GM21515 (cell line): Measurements from ENCODE around the gene TPM1.
"Not testable (repeated sequence)": the region's sequence is repeated elsewhere in the genome, so short reads cannot be mapped to it uniquely, and the experiment has no call there.

ENCODE experiments used
- ATAC-seq: cut with Tn5 transposase; IDR thresholded peaks from one replicate; pipeline ENCODE4 v1.9.1; 2021; ENCODE audit not compliant: unreplicated experiment

Gene TPM1

DNA sequence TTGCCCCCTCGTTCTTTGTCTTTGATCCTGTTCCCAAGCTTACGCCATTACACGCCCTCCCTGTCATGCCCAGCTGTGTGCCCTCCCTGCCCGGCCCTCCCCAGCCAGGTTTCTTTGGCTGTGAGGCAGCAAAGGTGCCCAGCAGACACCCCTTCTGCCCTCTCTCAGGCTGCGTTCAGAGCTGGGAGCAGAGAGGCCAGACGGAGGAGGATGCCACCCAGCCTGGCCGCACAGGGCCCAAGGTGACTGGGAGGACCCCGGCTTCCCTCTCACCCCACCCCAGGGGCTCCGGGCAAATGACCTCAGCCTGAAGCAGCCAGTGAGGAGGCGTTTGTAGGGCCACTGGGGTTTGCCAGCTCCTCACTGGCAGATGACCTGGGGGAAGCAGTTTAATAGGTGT, 48.3 kb downstream of the TPM1 start:
- no peak for ATAC-seq

DNA sequence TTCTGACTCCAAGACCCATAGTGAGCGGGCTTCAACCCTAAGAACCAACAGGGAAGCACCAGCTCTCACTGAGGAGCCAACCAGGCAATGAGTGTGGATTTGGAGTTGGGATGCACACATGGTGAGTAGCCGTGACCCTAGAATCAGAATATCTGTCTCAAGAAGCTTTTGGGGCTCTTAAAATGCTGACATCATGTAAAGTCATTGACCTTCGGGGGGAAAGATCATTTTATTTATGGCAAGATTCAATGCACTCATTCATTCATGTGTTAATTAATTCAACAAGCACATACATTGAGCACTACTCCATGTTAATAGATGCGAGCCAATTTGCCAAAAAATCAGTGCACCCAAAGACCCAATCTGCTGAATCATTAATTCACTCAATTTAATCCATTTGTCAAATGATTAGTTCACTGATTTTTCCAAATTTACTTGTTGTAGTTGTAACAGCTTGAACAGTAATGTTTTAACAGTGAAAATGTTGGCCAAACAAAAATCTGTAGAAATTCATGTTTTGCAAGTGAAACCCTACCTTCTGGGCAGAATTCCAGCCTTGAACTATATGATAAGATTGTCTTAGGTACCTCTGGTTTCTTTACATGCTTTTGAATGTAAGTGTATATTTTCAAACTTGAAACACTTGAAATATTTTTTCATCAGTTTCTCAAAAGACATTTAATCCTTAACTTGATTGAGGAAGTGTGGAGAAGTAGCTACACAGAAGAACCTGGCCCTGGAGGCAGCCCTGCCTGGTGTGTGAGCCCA, 49.3 kb downstream of the TPM1 start:
- ATAC-seq: no peak

DNA sequence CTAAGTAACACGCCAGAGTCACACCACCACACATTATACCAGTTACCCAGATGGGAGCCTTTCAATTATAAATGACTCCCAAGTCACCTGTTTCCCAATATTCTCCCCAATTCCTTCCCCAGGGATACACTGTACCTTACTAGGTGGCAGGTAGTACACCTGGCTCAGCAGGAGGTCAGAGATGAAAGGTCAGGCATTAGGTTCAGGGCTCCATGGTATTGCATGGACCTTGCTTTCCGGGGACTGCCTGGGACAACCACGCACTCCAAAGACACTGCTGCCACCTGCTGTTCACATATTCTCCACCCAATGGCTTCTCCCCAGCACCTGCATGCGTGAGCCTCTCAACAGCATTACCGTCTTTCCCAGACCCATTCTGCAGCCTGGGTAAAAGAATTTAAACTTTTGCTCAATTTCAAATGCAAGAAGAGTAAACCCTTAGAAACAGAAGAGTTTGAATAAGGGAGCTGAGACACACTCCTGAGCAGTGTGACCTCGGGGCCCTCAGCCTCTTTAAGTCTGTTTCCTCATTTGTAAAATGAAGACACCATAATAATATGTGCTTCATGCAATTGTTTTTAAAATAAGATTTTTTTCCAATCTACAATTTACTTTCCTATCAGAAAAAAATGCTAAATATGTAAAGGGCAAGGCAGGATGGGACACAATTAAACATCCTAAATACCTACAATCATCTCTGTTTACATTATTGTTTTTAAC, 51.1 kb downstream of the TPM1 start:
- ATAC-seq: no peak

- ATAC-seq: no peak
These were observed 52.0 kb downstream of the TPM1 start for GRCh38 chr15:63094495-63094931.

DNA sequence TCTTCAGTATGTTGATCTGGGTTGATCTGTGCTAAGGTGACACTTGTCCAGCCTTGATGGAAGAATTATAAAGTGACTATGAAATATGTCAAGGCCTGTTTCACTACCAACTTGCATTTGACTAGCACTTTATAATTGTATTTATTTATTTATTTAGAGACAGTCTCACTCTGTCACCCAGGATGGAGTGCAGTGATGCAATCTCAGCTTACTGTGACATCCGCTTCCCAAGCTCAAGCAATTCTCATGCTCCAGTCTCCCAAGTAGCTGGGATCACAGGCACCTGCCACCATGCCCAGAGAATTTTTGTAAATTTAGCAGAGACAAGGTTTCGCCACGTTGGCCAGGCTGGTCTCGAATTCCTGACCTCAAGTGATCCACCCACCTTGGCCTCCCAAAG, 53.6 kb downstream of the TPM1 start:
- no peak for ATAC-seq

DNA sequence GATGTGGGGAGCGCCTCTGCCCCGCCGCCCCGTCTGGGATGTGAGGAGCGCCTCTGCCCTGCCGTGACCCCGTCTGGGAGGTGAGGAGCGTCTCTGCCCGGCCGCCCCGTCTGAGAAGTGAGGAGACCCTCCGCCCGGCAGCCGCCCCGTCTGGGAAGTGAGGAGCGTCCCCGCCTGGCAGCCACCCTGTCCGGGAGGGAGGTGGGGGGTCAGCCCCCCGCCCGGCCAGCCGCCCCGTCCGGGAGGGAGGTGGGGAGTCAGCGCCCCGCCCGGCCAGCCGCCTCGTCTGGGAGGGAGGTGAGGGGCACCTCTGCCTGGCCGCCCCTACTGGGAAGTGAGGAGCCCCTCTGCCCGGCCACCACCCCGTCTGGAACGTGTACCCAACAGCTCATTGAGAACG, 56.4 kb downstream of the TPM1 start:
- ATAC-seq: not testable (repeated sequence)

DNA sequence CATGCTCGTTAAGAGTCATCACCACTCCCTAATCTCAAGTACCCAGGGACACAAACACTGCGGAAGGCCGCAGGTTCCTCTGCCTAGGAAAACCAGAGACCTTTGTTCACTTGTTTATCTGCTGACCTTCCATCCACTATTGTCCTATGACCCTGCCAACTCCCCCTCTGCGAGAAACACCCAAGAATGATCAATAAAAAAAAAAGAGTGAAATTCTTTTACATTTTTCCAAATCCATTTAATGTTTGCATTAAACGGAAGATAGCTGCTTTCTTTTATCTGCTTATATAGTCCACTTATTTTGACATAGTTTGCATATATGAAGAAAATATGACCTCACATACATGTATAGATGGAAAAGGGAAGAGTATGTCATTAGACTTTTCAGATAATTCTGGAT, 57.0 kb downstream of the TPM1 start:
- not testable (repeated sequence) for ATAC-seq

DNA sequence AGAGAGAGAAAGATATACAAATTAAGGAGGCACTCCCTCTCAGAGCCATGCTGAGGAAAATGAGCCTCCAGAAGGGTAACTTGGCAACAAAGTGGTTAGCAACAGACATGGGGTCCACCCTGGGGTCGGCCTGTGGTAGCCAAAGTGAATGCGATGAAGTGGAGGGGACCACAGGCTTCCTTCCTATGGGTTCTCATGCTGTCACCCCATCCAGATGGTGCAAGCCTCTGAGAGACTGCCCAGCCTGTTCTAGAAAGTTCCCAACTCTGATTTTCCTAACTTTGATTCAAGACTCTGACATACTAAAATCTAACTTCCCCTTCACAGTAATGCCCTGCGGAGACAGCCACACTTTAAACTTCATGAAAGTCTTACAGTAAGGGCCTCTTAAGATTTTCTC, 60.9 kb downstream of the TPM1 start:
- ATAC-seq: no peak

GRCh38 chr15:63104727-63105126, 62.2 kb downstream of the TPM1 start:
- ATAC-seq: no peak

DNA sequence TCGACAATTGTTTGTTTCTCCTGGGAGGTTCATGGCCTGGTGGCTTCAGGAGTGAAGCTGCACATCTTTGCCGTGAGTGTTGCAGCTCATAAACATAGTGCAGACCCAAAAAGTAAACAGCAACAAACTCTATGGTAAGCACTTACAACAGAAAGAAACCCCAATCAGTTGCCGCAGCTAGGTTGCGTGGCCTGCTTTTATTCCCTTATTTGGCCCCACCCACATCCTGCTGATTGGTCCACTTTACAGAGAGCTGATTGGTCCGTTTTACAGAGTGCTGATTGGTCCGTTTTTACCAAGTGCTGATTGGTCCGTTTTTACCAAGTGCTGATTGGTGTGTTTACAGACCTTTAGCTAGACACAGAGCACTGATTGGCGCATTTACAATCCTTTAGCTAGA, 62.8 kb downstream of the TPM1 start:
- ATAC-seq: not testable (repeated sequence)

GRCh38 chr15:63107895-63108546, 65.5 kb downstream of the TPM1 start:
- ATAC-seq: no peak

DNA sequence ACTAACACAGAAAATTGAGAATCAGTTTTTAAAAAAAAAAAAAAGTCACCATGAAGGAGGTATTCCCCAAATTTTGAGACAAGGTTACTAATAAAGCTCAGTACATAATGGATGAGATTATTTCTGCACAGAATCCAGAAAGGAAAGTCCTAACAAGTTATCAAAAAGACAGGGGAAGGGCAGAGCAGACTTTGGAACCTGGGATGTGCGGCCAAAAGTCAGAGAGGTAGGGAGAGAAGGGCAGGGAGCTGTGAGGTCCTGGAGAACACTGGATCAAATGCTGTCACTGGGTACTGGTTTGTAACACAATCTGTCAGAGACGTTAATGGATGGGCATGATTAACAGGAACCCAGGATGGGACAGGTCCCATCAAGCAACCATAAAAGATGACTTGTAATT, 67.0 kb downstream of the TPM1 start:
- ATAC-seq: no peak

- ATAC-seq: no peak
These were observed 67.4 kb downstream of the TPM1 start for GRCh38 chr15:63109920-63110319.

DNA sequence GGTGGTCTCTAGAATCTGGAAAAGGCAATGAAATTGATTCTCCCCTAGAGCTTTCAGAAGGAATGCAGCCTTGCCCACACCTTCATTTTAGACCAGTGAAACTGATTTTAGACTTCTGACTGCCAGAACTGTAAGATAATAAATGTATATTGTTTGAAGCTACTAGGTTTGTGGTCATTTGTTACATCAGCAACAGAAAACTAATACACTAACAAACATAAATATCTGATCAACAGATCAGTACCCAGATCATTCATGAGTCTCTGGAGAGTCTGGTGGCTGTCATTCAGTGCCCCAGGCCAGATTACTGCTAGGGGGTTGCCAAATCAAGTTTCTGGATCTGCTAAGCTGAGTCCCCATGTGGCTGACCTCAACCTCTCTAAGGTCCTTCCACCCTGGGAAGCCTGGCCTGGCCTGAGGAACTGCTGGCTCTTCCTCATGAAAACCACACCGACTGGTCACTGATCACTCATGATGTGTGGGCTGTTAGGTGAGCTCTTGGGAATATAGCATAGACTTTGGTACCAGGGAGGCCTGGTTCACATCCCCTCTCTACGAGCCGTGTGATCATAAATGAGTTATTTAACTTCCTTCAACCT, 68.0 kb downstream of the TPM1 start:
- ATAC-seq: no peak

GRCh38 chr15:63111481-63111880, 68.9 kb downstream of the TPM1 start:
- ATAC-seq: no peak

DNA sequence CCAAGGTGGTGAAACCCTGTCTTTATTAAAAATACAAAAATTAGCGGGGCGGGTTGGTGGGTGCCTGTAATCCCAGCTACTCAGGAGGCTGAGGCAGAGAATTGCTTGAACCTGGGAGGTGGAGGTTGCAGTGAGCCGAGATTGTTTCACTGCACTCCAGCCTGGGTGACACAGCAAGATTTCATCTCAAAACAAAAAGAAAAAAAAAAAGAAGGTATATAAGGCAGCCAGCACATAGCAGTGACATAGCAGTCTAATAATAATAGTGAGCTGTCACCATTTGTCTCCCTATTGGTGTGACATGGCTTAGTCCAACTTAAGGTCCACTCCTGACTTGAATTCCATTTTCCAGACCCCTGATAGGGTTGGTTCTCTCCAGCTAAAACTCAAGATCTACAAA, 70.3 kb downstream of the TPM1 start:
- ATAC-seq: no peak

GRCh38 chr15:63114465-63114864, 71.9 kb downstream of the TPM1 start:
- no peak for ATAC-seq
